Neural progenitor cell (in vitro differentiated cells): Measurements from ENCODE around the gene MPHOSPH8. TPM values are rescaled to one million over a fixed set of nuclear protein-coding genes. Genes with fewer than 3 reads are reported as not detected.

Experiments
- DNase-seq: peaks from one replicate; pipeline ENCODE4 v3.0.0-alpha.2; 2016; ENCODE audit warnings: low spot score
- H2AFZ ChIP-seq: fragments of 200-600 bp; sonication (generic); replicated peaks from 2 replicates; pipeline ENCODE4 v1.6.1; 2016; ENCODE audit warnings: antibody characterized with exemption
- H3F3A ChIP-seq: fragments of 200-600 bp; sonication (generic); 2 replicates; pipeline ENCODE4 v1.6.1; 2016; ENCODE audit warnings: antibody characterized with exemption, low read depth
- H3K27ac ChIP-seq: fragments of 200-600 bp; sonication (generic); 2 replicates; pipeline ENCODE4 v1.5.1; 2016; ENCODE audit warnings: mild to moderate bottlenecking
- H3K27me3 ChIP-seq: fragments of 200-600 bp; sonication (generic); 2 replicates; pipeline ENCODE4 v1.6.1; 2016; ENCODE audit warnings: mild to moderate bottlenecking, moderate library complexity
- H3K36me3 ChIP-seq: fragments of 200-600 bp; sonication (generic); 2 replicates; pipeline ENCODE4 v1.5.1; 2016
- H3K4me1 ChIP-seq: fragments of 200-600 bp; sonication (generic); 2 replicates; pipeline ENCODE4 v1.6.1; 2016; ENCODE audit warnings: mixed run types
- H3K4me2 ChIP-seq: fragments of 200-600 bp; sonication (generic); 2 replicates; pipeline ENCODE4 v1.6.1; 2016
- H3K4me3 ChIP-seq: fragments of 200-600 bp; sonication (generic); 2 replicates; pipeline ENCODE4 v1.5.1; 2016
- H3K79me2 ChIP-seq: fragments of 200-600 bp; sonication (generic); 2 replicates; pipeline ENCODE4 v1.6.1; 2016; ENCODE audit warnings: low read depth
- H3K9ac ChIP-seq: fragments of 200-600 bp; sonication (generic); 2 replicates; pipeline ENCODE4 v1.6.1; 2016
- H3K9me3 ChIP-seq: fragments of 200-600 bp; sonication (generic); 2 replicates; pipeline ENCODE4 v1.5.1; 2016; ENCODE audit warnings: low read depth
- H4K20me1 ChIP-seq: fragments of 200-600 bp; sonication (generic); 2 replicates; pipeline ENCODE4 v1.6.1; 2016; ENCODE audit warnings: low read depth
- H3K27ac Mint-ChIP-seq: 3 replicates; pipeline ENCODE4 v1.8.0; 2021; ENCODE audit warnings: mixed read lengths
- H3K27me3 Mint-ChIP-seq: 2 replicates; pipeline ENCODE4 v1.8.0; 2022; ENCODE audit warnings: low read depth, mild to moderate bottlenecking, inconsistent platforms, moderate library complexity, mixed read lengths; ENCODE audit not compliant: insufficient read depth
- H3K36me3 Mint-ChIP-seq: 3 replicates; pipeline ENCODE4 v1.8.0; 2021; ENCODE audit warnings: mixed read lengths
- H3K4me1 Mint-ChIP-seq: 3 replicates; pipeline ENCODE4 v1.8.0; 2021; ENCODE audit warnings: mixed read lengths
- H3K4me3 Mint-ChIP-seq: 3 replicates; pipeline ENCODE4 v1.8.0; 2021; ENCODE audit warnings: mild to moderate bottlenecking, moderate library complexity, mixed read lengths
- H3K9me3 Mint-ChIP-seq: 3 replicates; pipeline ENCODE4 v1.8.0; 2020; ENCODE audit warnings: mixed read lengths
- CTCF ChIP-seq: fragments of 200-600 bp; sonication (generic); IDR thresholded peaks from 2 replicates; pipeline ENCODE4 v1.5.1; 2017; ENCODE audit warnings: antibody characterized with exemption, mild to moderate bottlenecking
- EZH2 ChIP-seq: fragments of 200-600 bp; sonication (generic); IDR thresholded peaks from 2 replicates; pipeline ENCODE4 v1.6.1; 2017; ENCODE audit warnings: antibody characterized with exemption, mild to moderate bottlenecking, moderate library complexity
- EZH2phosphoT487 ChIP-seq: fragments of 200-600 bp; sonication (generic); IDR thresholded peaks from 2 replicates; pipeline ENCODE4 v1.6.1; 2017; ENCODE audit warnings: antibody characterized with exemption
- total RNA-seq: library from RNA; depleted of rRNA; stranded (reverse); fragments of >200 nt; gene quantifications from 2 replicates; pipeline ENCODE4 v1.2.3, GENCODE V29; 2015; ENCODE audit warnings: low replicate concordance

Gene MPHOSPH8
- total RNA-seq, 1 donor from 2014 or later: 6.4 TPM

GRCh38 chr13:19674898-19675297 is 41.4 kb downstream of the MPHOSPH8 start:
- Mint-ChIP-seq H3K4me1 (no peaks in the 10 kb centered on the region), H3K27me3 (no peaks in the 10 kb centered on the region), H3K36me3 (peaks cover 49% of the 10 kb centered on the region), H3K9me3 (no peaks in the 10 kb centered on the region), H3K27ac (no peak overlapping the region), H3K4me3 (no peak overlapping the region)
- Histone ChIP-seq H3K4me3 (no peak overlapping the region), H3K36me3 (peaks cover 10% of the 10 kb centered on the region), H3K79me2 (no peaks in the 10 kb centered on the region), H3K4me2 (no peak overlapping the region), H3F3A (no peaks in the 10 kb centered on the region), H3K4me1 (no peaks in the 10 kb centered on the region), H4K20me1 (peaks cover 13% of the 10 kb centered on the region), H3K27ac (no peak overlapping the region), H3K9me3 (no peaks in the 10 kb centered on the region), H3K27me3 (no peaks in the 10 kb centered on the region), H3K9ac (no peak overlapping the region), H2AFZ (no peak overlapping the region)
- TF ChIP-seq EZH2phosphoT487 (no peak), EZH2 (no peak), CTCF (no peak)
- no peak for DNase-seq

GRCh38 chr13:19676168-19676567 is 42.7 kb downstream of the MPHOSPH8 start:
- Mint-ChIP-seq H3K4me1 (no peaks in the 10 kb centered on the region), H3K4me3 (no peak overlapping the region), H3K27ac (no peak overlapping the region), H3K27me3 (no peaks in the 10 kb centered on the region), H3K9me3 (no peaks in the 10 kb centered on the region), H3K36me3 (peaks cover 40% of the 10 kb centered on the region)
- Histone ChIP-seq H2AFZ (no peak overlapping the region), H3K79me2 (peaks cover 7% of the 10 kb centered on the region), H3K36me3 (peaks cover 10% of the 10 kb centered on the region), H3K4me1 (no peaks in the 10 kb centered on the region), H3K9ac (no peak overlapping the region), H3K27me3 (no peaks in the 10 kb centered on the region), H3K4me3 (no peak overlapping the region), H3K27ac (no peak overlapping the region), H3K9me3 (no peaks in the 10 kb centered on the region), H3K4me2 (no peak overlapping the region), H3F3A (no peaks in the 10 kb centered on the region), H4K20me1 (peaks cover 17% of the 10 kb centered on the region)
- TF ChIP-seq EZH2phosphoT487: no peak
- TF ChIP-seq CTCF: no peak
- no peak for TF ChIP-seq EZH2
- DNase-seq: no peak

GRCh38 chr13:19680751-19681150 is 47.3 kb downstream of the MPHOSPH8 start:
- Histone ChIP-seq H3K4me1 (peaks cover 9% of the 10 kb centered on the region), H4K20me1 (peaks cover 32% of the 10 kb centered on the region), H3K4me2 (no peak overlapping the region), H3F3A (no peaks in the 10 kb centered on the region), H3K79me2 (peaks cover 28% of the 10 kb centered on the region), H3K36me3 (peaks cover 4% of the 10 kb centered on the region), H3K27me3 (no peaks in the 10 kb centered on the region), H3K9me3 (no peaks in the 10 kb centered on the region), H3K9ac (no peak overlapping the region), H3K4me3 (no peak overlapping the region), H2AFZ (no peak overlapping the region), H3K27ac (no peak overlapping the region)
- DNase-seq: no peak
- TF ChIP-seq EZH2 (no peak), EZH2phosphoT487 (no peak), CTCF (no peak)
- Mint-ChIP-seq H3K9me3 (no peaks in the 10 kb centered on the region), H3K27me3 (no peaks in the 10 kb centered on the region), H3K4me1 (peaks cover 9% of the 10 kb centered on the region), H3K27ac (no peak overlapping the region), H3K36me3 (peaks cover 19% of the 10 kb centered on the region), H3K4me3 (no peak overlapping the region)
